GM13977 (cell line): ENCODE data around the gene SYCE1.
A peak's percentile ranks its signal among the peaks of the same experiment; 100 is the strongest.

Experiments
- DNase-seq: peaks from one replicate; pipeline ENCODE4 v3.0.0; 2012; ENCODE audit warnings: low spot score
- in situ Hi-C: fragments of 300-500 bp; cut with MboI; formaldehyde crosslinking; loops from one replicate; pipeline ENCODE4 v1.12.0; 2022; ENCODE audit warnings: low sequenced_read_pairs, low pct_unique_long_range_greater_than_20kb, mixed read lengths, inconsistent platforms; ENCODE audit not compliant: unreplicated experiment
- TF ChIP-seq, protein P1 (sequence below): IDR thresholded peaks from 2 replicates; pipeline ENCODE4 v1.5.1; 2012; ENCODE audit warnings: mild to moderate bottlenecking, control low read depth; ENCODE audit not compliant: insufficient read depth; ENCODE audit errors: extremely low read depth, missing control alignments

The SYCE1 gene

GRCh38 chr10:133530506-133530905 lies 34.9 kb downstream of the SYCE1 start:
- in situ Hi-C loops = no loop called here
- TF ChIP-seq, protein P1, sequence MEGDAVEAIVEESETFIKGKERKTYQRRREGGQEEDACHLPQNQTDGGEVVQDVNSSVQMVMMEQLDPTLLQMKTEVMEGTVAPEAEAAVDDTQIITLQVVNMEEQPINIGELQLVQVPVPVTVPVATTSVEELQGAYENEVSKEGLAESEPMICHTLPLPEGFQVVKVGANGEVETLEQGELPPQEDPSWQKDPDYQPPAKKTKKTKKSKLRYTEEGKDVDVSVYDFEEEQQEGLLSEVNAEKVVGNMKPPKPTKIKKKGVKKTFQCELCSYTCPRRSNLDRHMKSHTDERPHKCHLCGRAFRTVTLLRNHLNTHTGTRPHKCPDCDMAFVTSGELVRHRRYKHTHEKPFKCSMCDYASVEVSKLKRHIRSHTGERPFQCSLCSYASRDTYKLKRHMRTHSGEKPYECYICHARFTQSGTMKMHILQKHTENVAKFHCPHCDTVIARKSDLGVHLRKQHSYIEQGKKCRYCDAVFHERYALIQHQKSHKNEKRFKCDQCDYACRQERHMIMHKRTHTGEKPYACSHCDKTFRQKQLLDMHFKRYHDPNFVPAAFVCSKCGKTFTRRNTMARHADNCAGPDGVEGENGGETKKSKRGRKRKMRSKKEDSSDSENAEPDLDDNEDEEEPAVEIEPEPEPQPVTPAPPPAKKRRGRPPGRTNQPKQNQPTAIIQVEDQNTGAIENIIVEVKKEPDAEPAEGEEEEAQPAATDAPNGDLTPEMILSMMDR = no peak
- no peak for DNase-seq

- DNase-seq = no peak
- TF ChIP-seq, protein P1 = no peak
Observed at GRCh38 chr10:133529576-133529946, 35.8 kb downstream of the SYCE1 start.

DNA sequence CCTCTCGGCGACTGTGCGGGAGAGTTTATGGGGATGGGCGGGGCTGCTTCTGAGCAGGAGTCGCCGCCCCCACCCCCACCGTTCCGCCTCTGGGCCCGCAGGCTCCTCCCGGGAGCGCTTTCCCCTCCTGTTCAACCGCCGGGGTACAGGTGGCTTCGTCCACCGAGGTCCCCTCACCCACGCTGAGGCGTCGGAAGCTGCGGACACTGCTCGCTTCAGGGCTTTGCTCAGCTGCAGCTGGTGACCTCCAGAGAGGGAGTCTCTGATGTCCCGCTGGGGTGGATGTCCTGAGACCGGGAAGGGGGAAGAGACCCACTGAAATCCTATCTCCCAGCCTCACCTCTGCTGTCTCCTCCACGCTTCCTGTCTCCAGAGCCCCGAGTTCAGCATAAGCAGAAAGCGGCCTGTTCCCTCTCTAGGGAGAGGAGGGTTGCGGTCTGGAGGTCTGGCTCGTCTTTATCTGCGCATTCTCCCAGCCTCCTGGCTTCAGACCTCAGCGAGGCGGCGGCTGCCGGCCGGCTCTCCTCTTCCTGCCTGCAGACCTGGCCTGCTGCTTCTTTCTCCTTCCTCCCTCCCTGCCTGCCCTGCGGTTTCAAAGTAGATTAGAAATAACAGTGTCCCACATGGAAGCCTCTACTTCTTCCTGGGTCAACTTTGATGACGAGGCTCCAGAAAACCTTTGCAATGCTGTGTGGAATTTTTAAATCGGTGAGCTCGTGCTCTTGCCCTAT lies 36.4 kb downstream of the SYCE1 start:
- in situ Hi-C loops = no loop called here
- TF ChIP-seq, protein P1 = no peak
- peak; percentile 45 for DNase-seq

More at GRCh38 chr10:133529576-133529946, 35.8 kb downstream of the SYCE1 start:
- in situ Hi-C loops = no loop called here

DNA sequence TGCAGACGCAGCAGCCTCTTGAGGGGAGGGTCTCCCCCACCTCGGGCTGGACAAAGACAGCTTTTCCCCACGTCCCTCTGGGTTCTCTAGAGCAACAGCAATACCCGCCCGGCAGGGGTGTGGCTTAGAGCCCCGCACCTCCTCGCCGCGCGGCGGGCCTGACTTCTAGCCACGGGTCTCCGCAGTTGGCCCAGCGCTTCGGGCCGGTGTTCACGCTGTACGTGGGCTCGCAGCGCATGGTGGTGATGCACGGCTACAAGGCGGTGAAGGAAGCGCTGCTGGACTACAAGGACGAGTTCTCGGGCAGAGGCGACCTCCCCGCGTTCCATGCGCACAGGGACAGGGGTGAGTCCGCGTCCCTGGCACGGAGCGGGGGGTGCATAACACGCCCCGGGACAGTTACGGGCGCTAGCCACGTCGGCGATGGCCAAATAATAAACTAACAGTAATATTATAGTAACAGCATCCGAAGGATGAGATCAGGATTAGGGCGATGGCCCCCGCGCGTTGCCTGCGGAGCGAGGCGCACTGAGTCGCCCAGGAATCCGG lies 37.0 kb downstream of the SYCE1 start:
- no peak for DNase-seq
- in situ Hi-C loops = no loop called here
- TF ChIP-seq, protein P1 = no peak

GRCh38 chr10:133527771-133528271 lies 37.6 kb downstream of the SYCE1 start:
- DNase-seq = no peak
- in situ Hi-C loops = no loop called here
- TF ChIP-seq, protein P1 = no peak

GRCh38 chr10:133526957-133527588 lies 38.3 kb downstream of the SYCE1 start, which contains the start of gene CYP2E1:
Gene CYP2E1 (plus strand): TSS chr10:133527363. CDS start chr10:133527396, 33 bp downstream.
- TF ChIP-seq, protein P1 = no peak
- in situ Hi-C loops = no loop called here

More at GRCh38 chr10:133526957-133527588, 38.3 kb downstream of the SYCE1 start, which contains the start of gene CYP2E1:
- DNase-seq = no peak
